GM19438 (cell line): Measurements from ENCODE around the gene CFAP70.
"Not testable (repeated sequence)": the region's sequence is repeated elsewhere in the genome, so short reads cannot be mapped to it uniquely, and the experiment has no call there.

Experiments
- ATAC-seq: cut with Tn5 transposase; IDR thresholded peaks from one replicate; pipeline ENCODE4 v1.9.1; 2021; ENCODE audit warnings: low read depth; ENCODE audit not compliant: unreplicated experiment

CFAP70 gene

DNA sequence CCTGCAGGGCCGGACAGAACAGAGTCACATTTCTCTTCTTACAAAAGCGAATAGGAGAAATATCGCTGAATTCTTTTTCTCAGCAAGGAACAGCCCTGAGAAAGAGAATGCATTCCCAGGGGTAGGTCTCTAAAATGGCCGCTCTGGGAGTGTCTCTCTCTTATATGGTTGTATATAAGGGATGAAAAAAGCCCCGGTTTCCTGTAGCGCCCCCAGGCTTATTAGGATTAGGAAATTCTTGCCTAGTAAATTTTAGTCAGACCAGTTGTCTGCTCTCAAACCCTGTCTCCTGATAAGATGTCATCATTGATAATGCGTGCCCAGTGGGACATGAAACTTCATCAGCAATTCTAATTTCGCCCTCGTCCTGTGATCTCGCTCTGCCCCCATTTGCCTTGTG lies 100.1 kb downstream of the CFAP70 start:
- not testable (repeated sequence) for ATAC-seq

DNA sequence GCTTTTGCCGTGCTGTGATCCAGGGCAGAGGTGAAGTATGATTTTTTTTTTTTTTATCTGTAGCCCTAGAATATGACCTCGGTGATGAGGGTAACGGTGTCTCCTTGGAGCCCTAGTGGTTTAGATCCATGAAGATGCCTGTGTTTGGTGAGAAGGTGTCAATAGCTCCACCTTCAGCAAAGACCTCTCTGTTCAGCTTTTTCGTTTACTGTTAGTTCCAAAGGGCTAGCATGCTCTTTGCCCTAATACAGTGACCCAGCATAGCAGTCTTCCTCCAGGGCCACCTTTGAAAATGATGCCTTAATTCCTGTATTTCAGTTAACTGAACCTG lies 105.5 kb downstream of the CFAP70 start:
- no peak for ATAC-seq

DNA sequence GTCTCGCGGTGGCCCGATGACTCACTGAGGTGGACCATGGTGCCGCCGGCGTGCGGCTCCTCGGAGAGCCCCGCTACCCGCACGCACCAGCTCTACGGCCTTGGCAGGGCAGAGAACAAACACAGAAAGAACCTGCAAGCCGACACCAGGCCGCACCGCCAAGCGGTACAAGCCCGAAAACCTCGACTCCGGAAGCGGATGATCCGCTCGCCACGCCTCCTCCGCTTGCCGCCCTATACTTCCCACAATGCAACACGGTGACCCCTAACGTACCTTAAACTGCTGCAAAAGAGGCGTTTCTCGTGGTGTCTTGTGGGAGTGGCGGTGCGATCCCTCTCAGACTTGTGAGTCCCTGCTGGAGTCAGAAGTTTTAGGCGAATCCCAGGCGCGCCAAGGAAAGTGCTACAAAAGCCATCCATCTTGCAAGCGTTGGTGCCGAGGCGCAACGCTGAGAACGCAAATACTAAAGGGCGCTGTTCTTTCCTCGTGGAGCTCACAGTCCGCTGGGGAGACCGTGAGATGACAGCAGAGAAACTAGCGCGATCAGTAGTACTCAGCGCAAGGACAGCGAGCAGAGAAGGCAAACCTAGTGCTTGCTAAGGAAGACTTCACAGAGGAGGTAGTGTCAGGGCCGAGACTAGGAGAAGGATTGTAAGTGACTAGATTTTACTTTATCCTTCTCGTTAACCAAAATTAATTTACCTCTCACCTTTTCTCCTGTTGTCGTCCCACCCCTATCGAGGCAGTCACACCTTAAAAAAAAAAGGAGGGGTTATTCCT lies 106.0 kb downstream of the CFAP70 start, which contains the start of gene MRPS16:
Gene MRPS16 (minus strand): TSS at position 200 of the 780 bp plus-strand sequence. CDS start 162 bp downstream, at position 38.
- peak; percentile 74 for ATAC-seq

DNA sequence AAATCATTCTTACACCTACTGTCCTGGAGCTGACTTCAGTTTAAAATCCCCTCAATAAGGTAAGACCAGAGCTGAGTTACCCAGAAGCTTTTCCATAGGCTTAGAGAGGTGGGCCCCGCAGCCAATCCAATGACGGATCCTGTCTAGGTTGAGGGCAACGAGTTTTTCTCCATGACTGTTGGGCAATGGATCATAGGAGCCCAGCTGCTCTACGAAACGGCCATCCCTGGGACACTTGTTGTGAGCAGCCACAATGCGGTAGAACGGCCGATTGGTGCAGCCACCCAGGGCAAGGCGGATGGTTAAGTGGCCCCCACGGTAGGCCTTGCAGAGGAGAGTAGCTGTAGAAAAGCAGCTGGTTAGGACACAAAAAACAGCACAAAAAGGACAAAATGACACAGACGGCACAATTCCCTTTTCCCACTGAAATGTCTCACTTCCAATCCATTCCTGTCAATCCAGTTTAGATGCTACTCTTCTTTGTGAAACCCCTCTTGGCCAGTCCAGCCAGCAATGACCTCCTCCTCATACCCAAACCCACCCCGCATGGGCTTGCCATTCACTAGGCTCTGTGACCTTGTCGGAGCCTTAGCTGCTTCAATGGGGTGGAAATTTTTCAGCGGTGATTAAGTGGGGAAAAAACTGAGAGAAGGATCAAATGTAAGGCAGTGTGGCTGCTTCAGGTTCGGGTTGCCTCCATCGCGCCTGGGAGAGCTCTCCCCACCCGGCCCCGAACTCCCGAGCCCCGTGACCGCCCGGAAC lies 106.8 kb downstream of the CFAP70 start:
- peak; percentile 47 for ATAC-seq

DNA sequence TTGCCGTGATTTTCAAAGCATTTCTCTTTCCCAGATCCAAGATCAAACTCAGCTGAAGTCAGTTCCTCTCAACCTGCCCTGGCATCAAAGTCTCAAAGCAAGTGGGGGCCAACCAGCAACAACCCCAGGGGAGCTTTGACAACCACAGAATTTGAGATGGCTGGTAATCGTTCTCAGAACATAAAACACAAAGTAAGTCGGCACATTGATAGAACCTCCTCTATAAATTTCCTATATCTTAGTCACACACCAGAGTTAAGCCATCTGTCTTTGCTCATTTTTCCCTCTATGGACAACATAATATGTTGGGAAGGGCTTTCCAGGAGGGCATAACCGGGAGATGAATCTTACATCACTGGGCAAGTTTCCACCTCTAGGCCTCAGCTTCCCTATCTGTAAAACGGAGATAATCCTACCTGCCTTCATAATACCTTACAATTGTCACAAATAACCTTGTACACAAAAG lies 110.4 kb downstream of the CFAP70 start:
- ATAC-seq = no peak

DNA sequence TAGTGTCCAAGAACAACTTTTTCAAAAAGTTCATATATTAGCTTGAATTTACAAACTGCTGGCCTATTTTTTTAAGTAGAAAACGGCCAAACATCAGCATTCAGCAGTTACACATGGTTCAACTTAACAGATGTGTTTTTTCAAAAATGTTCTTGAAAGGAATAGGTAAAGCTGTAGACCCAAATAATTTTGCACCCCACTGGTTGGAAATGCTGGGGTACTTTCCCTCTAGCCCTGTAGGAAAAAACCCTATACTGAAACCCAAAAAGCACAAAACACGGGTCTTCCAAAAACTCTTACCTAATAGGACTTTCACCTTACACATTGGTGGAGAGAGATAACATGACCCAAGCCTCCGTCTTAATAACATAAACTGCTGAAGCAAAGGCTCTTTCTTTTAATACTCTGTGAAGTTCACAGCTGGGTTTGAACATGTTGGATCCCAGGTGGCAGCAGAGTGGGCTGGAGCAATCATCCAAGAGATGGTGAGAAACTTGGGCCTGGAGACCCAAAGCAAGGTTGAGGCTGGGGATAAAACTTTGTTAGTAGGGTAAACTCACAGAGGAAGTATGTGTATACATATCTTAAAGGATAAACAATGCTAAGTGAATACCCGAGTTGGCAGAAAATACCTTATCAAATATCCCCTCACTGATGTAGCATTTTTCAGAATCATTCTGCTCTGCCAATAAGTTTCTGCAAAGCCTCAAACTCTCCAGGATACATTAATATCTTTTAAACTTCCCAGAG lies 111.0 kb downstream of the CFAP70 start:
- no peak for ATAC-seq

DNA sequence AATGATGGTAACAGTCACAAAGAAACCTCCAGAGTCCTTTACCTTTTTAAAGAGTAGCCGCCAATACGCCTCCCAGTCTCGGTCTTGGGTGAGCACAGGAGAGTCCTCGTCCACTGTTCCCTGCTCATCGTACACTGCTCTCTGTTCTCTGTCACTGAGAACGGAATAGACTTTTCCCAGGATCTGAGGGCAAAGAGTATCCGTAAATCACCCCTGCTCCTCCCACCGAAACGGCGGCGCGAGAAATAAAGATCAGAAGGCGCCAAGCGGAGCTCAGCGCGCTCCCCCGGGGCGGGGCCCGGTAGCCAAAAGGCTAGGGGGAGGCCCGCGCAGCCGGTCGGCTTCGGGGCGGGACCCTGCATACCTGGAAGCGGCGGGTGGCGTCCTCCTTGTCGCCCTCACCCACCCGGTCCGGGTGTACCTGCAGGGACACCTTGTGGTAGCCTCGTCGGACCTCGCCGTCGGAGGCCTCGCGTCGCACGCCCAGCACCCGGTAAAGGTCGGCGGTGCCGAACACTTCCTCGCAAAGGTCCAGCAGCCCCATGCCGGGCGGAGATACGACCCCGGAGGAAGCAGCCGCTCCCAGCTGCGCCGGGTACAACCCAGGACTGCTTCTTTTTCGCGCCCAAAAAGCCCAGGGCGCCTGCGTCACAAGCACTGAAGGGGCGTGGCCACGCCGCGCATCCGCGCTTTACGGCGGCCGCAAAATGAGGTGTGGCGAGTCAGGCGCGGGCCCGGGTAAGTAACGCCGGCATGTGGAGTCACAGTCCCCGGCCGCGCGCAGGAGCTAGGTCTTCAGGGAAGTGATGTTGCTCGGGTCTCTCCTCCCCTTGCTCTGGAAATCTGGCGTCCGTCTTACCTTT lies 111.8 kb downstream of the CFAP70 start, which contains the start of gene DNAJC9:
Gene DNAJC9 (minus strand): TSS at position 610 of the 863 bp plus-strand sequence. CDS start 66 bp downstream, at position 544.
- peak; percentile 79 for ATAC-seq

DNA sequence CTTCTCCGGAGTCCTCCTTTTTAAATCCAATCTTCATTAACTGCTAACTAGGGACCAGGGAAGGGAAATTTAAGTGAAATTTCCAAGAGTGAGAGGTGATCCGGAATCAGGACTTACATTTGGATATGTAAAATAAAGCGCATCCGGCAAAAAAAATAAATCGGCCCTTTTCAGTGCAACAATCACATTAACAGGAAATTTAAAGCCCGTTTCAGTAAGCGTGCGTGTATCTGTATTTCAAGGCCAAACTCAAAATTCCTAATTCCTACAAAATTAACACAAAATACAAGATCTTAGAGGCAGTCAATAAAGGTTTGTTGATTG lies 112.4 kb downstream of the CFAP70 start:
- no peak for ATAC-seq

DNA sequence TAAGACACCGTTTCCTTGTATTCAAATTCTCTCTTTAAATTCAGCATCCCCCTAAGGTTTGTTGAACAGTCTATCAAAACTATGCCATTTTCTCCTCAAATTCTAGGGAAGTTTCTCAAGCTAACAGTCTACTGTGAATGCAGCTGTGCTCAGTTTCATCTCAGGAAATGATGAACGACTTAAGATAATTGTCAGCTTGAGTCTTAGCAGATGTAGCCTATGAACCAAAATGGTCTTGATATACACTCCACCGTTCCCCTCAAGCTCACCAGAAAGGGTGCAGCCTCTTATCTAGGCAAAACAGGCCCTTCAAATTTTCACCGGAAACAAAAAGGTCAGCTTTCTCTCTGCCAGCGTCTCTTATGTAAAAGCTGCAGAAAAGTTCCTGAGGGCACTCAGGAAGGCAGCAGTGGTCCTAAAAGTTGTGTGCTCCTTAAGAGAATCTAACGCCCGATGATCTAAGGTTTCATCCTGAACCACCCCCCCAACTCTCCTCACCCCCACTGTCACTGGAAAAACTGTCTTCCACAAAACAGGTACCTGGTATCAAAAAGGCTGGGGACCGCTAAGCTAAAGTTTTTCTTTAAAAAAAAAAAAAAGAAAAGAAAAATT lies 113.7 kb downstream of the CFAP70 start:
- no peak for ATAC-seq

DNA sequence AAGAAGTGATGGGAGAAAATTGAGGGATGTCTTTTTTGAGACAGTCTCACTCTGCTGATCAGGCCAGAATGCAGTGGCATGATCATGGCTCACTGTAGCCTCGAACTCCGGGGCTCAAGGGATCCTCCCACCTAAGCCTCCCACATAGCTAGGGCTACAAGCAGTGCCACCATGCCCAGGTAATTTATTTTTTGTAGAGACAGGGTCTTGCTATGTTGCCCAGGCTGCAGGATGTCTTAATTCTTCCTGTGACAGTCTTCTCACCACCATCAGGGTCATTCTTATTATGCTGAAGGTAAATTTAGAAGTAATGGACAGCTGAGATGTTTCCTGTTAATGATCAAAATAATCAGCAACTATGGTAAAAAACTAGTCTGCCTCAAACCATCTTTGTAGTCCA lies 118.8 kb downstream of the CFAP70 start:
- no peak for ATAC-seq

DNA sequence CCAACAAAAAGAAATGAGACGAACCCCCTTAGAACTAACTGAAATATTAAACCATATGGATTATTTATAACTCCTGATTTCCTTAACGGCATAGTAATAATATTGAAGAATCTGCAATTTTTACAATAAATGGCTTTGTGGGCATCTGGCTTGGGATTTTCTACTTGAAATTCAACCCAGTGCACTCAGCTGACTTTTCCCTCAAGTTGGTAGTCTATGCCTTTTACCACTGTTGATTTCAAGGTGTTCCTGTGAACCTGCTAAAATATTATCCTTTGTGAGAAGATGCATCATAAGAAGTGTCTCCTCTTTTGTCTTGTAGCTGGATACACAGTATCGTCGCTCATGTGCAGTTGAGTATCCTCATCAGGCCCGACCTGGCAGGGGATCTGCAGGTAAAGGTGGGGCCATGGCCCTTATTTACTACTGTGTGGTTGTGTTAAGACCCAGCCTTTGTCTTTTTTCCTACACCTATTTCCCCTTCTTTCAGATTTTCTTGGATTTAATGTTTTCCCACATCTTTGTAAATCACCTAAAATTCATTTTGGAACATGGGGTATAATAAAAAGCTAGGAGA lies 119.6 kb downstream of the CFAP70 start:
- ATAC-seq = no peak

DNA sequence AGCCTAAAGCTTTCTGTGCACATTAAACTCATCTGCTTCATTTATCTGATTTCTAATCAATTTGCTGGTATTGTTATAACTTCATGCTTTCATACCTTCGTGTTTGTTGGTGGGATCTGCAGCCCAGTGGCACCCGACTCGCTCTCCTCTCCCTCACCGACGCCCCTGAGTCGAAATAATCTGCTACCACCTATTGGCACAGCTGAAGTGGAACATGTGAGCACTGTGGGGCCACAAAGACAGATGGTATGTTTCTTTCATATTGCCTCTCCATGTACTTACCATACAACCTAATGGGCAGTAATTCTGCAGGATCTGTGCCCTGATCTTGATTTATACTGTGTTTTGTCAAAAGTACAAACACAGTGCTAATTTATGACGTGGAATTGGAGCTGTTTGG lies 124.0 kb downstream of the CFAP70 start:
- no peak for ATAC-seq

DNA sequence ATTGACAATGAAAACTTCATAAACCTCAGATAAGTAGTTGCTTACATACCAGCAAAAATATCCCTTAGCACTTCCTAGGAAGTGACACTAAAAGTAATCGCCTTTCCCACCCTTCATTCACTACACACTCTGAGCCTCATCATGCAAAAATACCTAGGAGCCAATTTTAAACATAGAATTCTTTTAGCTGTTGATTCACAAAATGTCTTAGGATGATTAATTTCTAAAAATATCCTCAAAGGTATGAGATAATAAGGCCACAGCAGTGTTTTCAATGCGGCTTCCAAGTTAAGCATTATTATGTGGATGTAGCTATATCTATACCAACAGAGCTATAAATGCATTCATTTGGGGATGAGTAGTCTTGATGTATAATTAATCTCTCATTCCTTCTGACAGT lies 124.8 kb downstream of the CFAP70 start:
- no peak for ATAC-seq

DNA sequence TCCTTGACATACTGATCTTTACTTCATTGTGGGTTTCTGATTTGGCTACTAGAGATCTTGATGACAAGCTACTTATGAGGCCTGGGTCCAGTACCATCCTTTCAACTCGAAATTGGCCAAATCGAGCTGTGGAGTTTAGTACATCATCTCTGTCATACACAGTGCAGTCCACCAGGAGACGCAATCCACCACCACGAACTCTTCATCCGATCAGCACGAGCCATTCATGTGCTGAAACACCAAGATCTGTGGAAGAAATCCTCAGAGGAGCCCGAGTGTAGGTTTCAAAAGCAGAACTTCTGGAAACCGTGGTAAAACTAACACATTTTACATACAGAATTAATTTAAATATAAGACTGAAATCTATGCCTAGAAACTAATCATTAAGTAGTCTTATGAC lies 125.8 kb downstream of the CFAP70 start:
- no peak for ATAC-seq

DNA sequence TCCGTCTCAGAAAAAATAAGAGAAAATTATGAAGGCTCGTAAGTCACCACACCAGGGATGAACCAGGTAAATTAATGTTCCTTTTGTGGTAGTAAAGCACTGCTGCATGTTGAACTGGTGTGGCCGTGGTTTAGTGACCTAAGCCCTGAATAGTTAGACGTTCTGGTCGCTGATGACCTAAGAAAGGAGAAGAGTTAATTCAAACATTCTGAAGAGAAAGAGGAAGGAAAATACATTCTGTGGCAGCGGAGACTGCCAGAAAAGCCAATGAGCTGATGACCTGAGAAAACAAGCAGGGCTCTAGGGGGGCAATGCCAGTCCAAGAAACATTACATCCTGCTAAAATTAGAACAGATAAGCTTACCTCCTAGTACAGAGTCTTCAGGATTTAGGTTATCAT lies 129.1 kb downstream of the CFAP70 start:
- no peak for ATAC-seq

DNA sequence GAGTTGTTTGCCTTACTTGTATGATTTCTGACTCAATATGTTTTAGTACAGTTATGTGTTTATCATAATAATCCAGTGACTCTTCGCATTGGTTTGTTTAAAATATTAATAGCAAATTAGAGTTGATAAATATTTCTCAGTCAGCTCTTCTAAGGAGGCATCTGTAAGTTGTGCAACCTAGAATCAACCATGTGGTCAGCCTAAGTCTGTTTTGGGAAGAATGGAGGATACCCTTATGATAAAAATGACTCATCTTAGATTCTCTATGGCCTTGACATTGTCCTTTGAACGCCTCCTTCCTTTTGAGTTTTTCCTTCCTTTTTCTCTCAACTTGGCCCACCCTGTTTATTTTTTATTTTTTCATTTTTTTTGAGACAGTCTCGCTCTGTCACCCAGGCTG lies 130.4 kb downstream of the CFAP70 start:
- no peak for ATAC-seq

DNA sequence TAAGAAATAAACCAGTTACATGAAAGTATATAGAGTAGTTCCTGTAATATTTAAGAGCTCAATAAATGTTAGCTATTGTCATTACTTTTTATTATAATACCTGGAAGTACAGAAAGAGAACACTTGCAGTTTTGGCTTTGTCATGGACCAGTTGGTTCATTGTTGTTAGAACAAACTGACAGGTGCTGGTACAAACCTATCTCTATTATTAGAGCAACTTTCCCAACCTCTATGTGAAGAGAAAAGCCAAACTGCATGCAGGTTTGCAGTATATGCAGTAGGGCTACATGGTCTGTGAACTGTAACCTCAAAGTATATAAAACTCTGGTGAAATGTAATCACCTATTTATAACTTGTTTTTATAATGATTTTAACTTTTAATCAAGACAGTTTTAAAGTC lies 132.0 kb downstream of the CFAP70 start:
- no peak for ATAC-seq

DNA sequence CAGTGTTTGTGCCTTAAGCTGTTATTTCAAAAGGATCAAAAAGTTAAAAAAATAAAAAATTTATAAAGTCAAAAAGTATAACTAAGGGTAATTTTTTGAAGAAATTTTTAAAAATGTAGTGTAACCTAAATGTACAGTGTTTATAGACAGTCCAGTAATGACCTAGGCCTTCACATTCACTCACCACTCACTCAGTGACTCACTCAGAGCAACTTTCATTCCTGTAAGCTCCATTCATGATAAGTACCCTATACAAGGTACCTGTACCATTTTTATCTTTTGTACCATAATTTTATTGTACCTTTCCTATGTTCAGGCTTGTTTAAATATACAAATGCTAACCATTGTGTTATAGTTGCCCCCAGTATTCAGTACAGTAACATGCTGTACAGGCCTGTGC lies 133.1 kb downstream of the CFAP70 start:
- no peak for ATAC-seq

DNA sequence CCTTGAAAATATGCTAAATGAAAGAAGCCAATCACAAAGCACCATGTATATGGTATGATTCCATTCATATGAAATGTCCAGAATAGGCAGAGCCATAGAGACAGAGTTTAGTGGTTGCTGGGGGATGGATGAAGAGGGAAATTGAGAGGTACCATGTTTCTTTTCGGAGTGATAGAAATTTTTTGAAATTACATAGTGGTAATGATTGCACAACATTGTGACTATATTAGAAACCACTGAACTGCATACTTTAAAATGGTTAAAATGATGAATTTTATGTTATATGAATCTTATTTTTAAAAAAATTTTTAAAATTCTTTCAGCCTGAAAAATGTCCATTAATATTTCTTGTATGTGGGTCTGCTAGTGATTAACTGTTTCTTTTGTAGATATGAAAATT lies 137.7 kb downstream of the CFAP70 start:
- ATAC-seq = no peak

DNA sequence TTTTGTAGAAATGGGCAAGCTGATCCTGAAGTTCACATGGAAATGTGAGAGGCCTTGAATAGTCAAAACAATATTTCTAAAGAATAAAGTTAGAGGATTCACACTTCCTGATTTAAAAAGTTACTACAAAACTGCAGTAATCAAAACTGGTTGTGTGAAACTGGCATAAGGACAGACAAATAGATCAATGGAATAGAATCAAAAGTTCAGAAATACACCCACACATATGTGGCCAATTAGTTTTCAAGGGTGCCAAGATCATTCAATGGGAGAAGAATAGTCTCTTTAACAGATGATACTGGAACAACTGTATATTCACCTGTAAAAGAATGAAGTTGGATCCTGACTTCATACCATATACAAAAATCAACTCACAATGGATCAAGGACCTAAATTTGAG lies 139.3 kb downstream of the CFAP70 start:
- no peak for ATAC-seq
